Mesothelial cell of epicardium (in vitro differentiated cells): ENCODE data around the gene PHKB. TPM values are rescaled to one million over a fixed set of nuclear protein-coding genes. Genes with fewer than 3 reads are reported as not detected.

Source experiments
- DNase-seq, 2 experiments: peaks; one replicate each; pipeline ENCODE4 v3.0.0; 2021; ENCODE audit warnings: low spot score in 2 of 2; ENCODE audit not compliant: unreplicated experiment in 2 of 2
- H3K27ac Mint-ChIP-seq: 2 replicates; pipeline ENCODE4 v1.8.0; 2021; ENCODE audit warnings: mixed read lengths
- H3K27me3 Mint-ChIP-seq: 2 replicates; pipeline ENCODE4 v1.8.0; 2021; ENCODE audit warnings: low read depth, mixed read lengths
- H3K36me3 Mint-ChIP-seq: 2 replicates; pipeline ENCODE4 v1.8.0; 2021; ENCODE audit warnings: mixed read lengths
- H3K4me1 Mint-ChIP-seq: 2 replicates; pipeline ENCODE4 v1.8.0; 2021; ENCODE audit warnings: mixed read lengths
- H3K4me3 Mint-ChIP-seq: 2 replicates; pipeline ENCODE4 v1.8.0; 2021; ENCODE audit warnings: mild to moderate bottlenecking, moderate library complexity, mixed read lengths
- H3K9me3 Mint-ChIP-seq: 2 replicates; pipeline ENCODE4 v1.8.0; 2021; ENCODE audit warnings: mixed read lengths
- total RNA-seq: library from RNA; stranded (reverse); gene quantifications from 3 replicates; pipeline ENCODE4 v1.2.1, GENCODE V29; 2021
- TF ChIP-seq, protein P1 (sequence below): fragments of 200-600 bp; sonication (generic); IDR thresholded peaks from one replicate; pipeline ENCODE4 v1.5.0; 2021; ENCODE audit warnings: antibody characterized with exemption; ENCODE audit not compliant: unreplicated experiment

The PHKB gene
- total RNA-seq, 1 donor from 2014 or later, result 68.1 TPM

DNA sequence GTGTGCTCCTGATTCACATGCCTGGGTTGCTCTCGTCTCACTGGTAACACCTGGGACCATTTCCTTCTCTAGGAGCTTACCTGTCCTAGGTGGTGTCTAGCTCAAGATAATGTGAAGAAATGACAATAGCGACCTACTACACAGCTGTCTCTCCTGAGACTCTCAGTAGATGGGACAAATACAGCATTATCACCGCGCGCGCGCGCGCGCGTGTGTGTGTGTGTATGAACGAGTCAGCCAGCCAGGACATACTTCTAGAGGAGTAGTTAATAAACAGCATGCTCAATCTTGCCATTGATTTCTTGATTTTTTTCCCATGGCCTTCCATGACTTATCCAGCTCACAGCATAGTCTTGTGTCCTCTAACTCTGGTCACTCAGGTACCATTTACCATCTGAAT, 268.6 kb downstream of the PHKB start:
- Mint-ChIP-seq H3K4me1 (no peaks in the 10 kb centered on the region), H3K36me3 (no peaks in the 10 kb centered on the region), H3K4me3 (no peak overlapping the region), H3K27ac (no peak overlapping the region), H3K9me3 (no peaks in the 10 kb centered on the region), H3K27me3 (peaks cover 32% of the 10 kb centered on the region)
- TF ChIP-seq, protein P1, sequence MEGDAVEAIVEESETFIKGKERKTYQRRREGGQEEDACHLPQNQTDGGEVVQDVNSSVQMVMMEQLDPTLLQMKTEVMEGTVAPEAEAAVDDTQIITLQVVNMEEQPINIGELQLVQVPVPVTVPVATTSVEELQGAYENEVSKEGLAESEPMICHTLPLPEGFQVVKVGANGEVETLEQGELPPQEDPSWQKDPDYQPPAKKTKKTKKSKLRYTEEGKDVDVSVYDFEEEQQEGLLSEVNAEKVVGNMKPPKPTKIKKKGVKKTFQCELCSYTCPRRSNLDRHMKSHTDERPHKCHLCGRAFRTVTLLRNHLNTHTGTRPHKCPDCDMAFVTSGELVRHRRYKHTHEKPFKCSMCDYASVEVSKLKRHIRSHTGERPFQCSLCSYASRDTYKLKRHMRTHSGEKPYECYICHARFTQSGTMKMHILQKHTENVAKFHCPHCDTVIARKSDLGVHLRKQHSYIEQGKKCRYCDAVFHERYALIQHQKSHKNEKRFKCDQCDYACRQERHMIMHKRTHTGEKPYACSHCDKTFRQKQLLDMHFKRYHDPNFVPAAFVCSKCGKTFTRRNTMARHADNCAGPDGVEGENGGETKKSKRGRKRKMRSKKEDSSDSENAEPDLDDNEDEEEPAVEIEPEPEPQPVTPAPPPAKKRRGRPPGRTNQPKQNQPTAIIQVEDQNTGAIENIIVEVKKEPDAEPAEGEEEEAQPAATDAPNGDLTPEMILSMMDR, result no peak
- DNase-seq, result no peak

DNA sequence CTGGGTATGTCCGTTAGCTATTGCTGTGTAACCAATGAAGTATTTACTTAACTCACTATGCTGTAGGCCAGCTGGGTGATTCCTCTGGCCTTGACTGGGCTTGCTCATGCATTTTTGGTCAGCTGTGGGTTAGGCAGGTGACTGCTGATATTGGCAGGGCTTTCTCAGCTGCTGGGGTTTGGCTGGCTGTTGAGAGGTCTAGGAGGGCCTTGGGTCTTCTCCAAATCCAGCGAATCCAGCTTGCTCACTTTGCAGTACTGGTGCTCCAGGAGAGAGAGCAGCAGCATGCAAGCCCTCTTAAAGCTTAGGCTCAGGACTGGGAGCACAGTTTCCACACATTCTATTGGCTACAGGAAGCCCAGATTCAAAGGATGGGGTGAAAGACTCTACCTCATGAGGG, 270.1 kb downstream of the PHKB start:
- TF ChIP-seq, protein P1, result no peak
- Mint-ChIP-seq H3K4me1 (no peaks in the 10 kb centered on the region), H3K27me3 (peaks cover 23% of the 10 kb centered on the region), H3K36me3 (no peaks in the 10 kb centered on the region), H3K27ac (no peak overlapping the region), H3K9me3 (no peaks in the 10 kb centered on the region), H3K4me3 (no peak overlapping the region)
- no peak for DNase-seq

DNA sequence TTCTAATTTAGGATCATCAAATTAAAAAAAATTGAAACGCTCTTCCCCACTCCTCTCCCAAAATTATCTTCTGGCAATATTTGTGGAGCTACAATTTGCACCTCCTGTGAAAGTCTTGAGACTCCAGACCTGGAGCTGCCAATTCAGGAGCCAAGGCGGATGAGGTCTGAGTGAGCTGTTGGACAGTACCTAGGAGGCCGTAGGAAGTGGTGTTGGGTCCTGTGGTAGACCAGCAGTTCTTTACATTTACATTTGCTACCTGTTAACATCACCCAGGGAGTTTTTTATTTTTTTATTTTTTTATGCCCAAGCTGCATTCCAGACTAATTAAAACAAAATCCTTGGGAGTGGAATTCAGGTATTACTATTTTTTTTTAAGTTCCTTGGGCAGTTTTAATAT, 271.0 kb downstream of the PHKB start:
- Mint-ChIP-seq H3K27me3 (peaks cover 17% of the 10 kb centered on the region), H3K4me3 (no peak overlapping the region), H3K4me1 (no peaks in the 10 kb centered on the region), H3K9me3 (no peaks in the 10 kb centered on the region), H3K27ac (no peak overlapping the region), H3K36me3 (no peaks in the 10 kb centered on the region)
- TF ChIP-seq, protein P1, result no peak
- DNase-seq, result no peak

DNA sequence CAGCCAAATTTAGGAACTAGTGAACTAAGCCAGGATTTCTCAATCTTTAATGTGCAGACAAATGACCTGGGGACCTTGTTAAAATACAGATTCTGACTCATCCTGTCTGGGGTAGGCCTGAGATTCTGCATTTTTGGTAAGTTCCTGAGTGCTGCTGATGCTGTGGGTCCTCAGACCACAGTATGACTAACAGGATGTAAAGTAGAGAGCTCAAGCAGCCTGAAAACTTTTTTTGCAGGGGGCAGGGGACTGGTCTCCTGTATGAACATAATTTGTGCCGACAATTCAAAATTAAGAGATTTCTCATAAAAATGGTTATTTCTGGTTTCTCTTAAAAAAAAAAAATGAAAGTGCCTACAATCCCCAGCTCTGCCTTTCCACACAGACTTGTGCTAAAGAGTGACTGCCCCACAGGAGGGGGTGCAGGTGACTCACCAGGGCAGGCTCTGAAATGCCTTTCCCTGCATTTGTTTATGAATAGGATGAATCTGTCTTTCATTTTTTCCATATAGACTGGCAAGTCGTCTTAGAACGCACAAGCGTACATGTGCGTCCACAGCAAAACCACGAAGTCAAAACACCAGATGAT, 271.5 kb downstream of the PHKB start:
- Mint-ChIP-seq H3K4me1 (no peaks in the 10 kb centered on the region), H3K36me3 (no peaks in the 10 kb centered on the region), H3K9me3 (no peaks in the 10 kb centered on the region), H3K27me3 (peaks cover 15% of the 10 kb centered on the region), H3K4me3 (no peak overlapping the region), H3K27ac (no peak overlapping the region)
- DNase-seq, result no peak
- TF ChIP-seq, protein P1, result no peak

DNA sequence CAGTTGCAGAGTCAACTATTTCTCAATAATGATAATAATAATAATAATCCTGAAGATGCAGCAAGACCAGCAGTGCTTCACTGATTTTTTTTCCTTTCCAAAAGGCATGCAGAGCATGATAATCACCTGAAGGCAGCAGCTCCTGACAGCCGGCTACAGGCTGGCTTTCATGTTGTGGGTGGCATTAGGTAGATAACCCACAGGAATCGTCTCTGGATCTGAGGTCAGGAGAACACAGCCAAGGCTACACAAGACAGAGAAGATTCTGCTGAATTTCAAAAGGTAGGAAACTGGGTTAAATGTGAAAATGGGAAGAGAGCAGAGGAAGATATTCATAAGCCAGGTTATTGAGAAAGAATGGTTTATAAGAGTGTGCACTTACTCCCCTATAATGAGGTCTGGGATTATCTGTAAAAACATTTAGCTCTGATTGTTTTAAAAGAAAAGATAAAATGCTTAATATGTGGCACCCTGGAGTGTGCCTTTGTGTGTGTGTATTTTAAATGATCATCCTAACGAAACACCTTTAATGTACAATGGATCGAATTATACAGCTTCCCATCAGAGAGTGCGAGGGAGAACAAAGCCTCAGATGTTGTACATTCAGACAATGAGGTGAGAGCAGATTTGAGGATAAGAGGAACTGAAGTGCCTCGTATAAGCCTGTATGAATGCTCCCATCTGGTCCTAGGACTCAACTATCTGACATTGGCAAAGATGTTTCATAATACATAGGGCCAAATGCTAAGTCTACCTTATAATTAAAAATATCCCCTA, 273.1 kb downstream of the PHKB start:
- TF ChIP-seq, protein P1, result no peak
- no peak overlapping the region for H3K4me3 Mint-ChIP-seq
- no peaks in the 10 kb centered on the region for H3K36me3 Mint-ChIP-seq
- peaks cover 7% of the 10 kb centered on the region for H3K9me3 Mint-ChIP-seq
- DNase-seq, result no peak
- no peak overlapping the region for H3K27ac Mint-ChIP-seq
- no peaks in the 10 kb centered on the region for H3K4me1 Mint-ChIP-seq
- H3K27me3 Mint-ChIP-seq, result peaks cover 12% of the 10 kb centered on the region
